Astrocyte (in vitro differentiated cells and primary cell): ENCODE measurements around the gene TRPC4AP. TPM values are rescaled to one million over a fixed set of nuclear protein-coding genes. Genes with fewer than 3 reads are reported as not detected.

Experiments
- DNase-seq: peaks from one replicate; pipeline ENCODE4 v3.0.0-alpha.2; 2010; ENCODE audit warnings: low read depth
- FAIRE-seq: peaks from 2 replicates; lab custom pipeline; 2011; peaks lifted over from hg19 to GRCh38; lab: Jason Lieb, UNC
- H2AFZ ChIP-seq: 2 replicates; pipeline ENCODE4 v1.6.0; 2012; ENCODE audit warnings: low read depth, low read length, inconsistent platforms
- H3K27ac ChIP-seq: 2 replicates; pipeline ENCODE4 v1.5.1; 2011; ENCODE audit warnings: low read depth, low read length, inconsistent platforms
- H3K27me3 ChIP-seq: 2 replicates; pipeline ENCODE4 v1.6.0; 2011; ENCODE audit warnings: low read length, inconsistent platforms; ENCODE audit not compliant: insufficient read depth
- H3K36me3 ChIP-seq: 2 replicates; pipeline ENCODE4 v1.5.1; 2011; ENCODE audit warnings: low read length, inconsistent platforms; ENCODE audit not compliant: insufficient read depth
- H3K4me1 ChIP-seq: 2 replicates; pipeline ENCODE4 v1.5.1; 2011; ENCODE audit warnings: low read length, inconsistent platforms; ENCODE audit not compliant: insufficient read depth
- H3K4me2 ChIP-seq: 2 replicates; pipeline ENCODE4 v1.6.0; 2012; ENCODE audit warnings: low read length, inconsistent platforms
- H3K4me3 ChIP-seq: 2 replicates; pipeline ENCODE4 v1.5.1; 2011; ENCODE audit warnings: low read depth, mild to moderate bottlenecking, low read length, inconsistent platforms; ENCODE audit not compliant: insufficient read depth
- H3K79me2 ChIP-seq: 2 replicates; pipeline ENCODE4 v1.6.0; 2012; ENCODE audit warnings: mild to moderate bottlenecking, low read length, inconsistent platforms; ENCODE audit not compliant: insufficient read depth
- H3K9ac ChIP-seq: 2 replicates; pipeline ENCODE4 v1.6.0; 2012; ENCODE audit warnings: mild to moderate bottlenecking, low read length, inconsistent platforms
- H3K9me3 ChIP-seq: 2 replicates; pipeline ENCODE4 v1.5.1; 2012; ENCODE audit warnings: low read depth, mild to moderate bottlenecking, low read length, inconsistent platforms; ENCODE audit not compliant: insufficient read depth
- H4K20me1 ChIP-seq: 2 replicates; pipeline ENCODE4 v1.6.0; 2012; ENCODE audit warnings: low read length, inconsistent platforms; ENCODE audit not compliant: insufficient read depth
- H3K27ac Mint-ChIP-seq: one replicate; pipeline ENCODE4 v1.8.0; 2021; ENCODE audit warnings: mild to moderate bottlenecking, mixed read lengths; ENCODE audit not compliant: unreplicated experiment
- H3K27me3 Mint-ChIP-seq: one replicate; pipeline ENCODE4 v1.8.0; 2021; ENCODE audit warnings: low read depth, mixed read lengths; ENCODE audit not compliant: unreplicated experiment
- H3K36me3 Mint-ChIP-seq: one replicate; pipeline ENCODE4 v1.8.0; 2021; ENCODE audit warnings: low read depth, mixed read lengths; ENCODE audit not compliant: unreplicated experiment
- H3K4me1 Mint-ChIP-seq: one replicate; pipeline ENCODE4 v1.8.0; 2021; ENCODE audit warnings: low read depth, mixed read lengths; ENCODE audit not compliant: unreplicated experiment
- H3K4me3 Mint-ChIP-seq: one replicate; pipeline ENCODE4 v1.8.0; 2021; ENCODE audit warnings: mild to moderate bottlenecking, moderate library complexity, mixed read lengths; ENCODE audit not compliant: unreplicated experiment
- H3K9me3 Mint-ChIP-seq: one replicate; pipeline ENCODE4 v1.8.0; 2021; ENCODE audit warnings: mild to moderate bottlenecking, mixed read lengths; ENCODE audit not compliant: unreplicated experiment
- EZH2 ChIP-seq: IDR thresholded peaks from 2 replicates; pipeline ENCODE4 v1.6.1; 2012; ENCODE audit warnings: mild to moderate bottlenecking, low read length, inconsistent platforms; ENCODE audit not compliant: insufficient read depth
- microRNA-seq: library from miRNA; unstranded; fragments of <30 nt; microRNA quantifications from one replicate; pipeline ENCODE4 v1.2.0, GENCODE V29; 2020
- total RNA-seq: library from RNA; stranded (reverse); gene quantifications from 2 replicates; pipeline ENCODE4 v1.2.1, GENCODE V29; 2021
- TF ChIP-seq, protein P1 (sequence below): IDR thresholded peaks from 2 replicates; pipeline ENCODE4 v1.5.1; 2011; ENCODE audit warnings: low read depth, mild to moderate bottlenecking, inconsistent platforms, low read length, moderate library complexity; ENCODE audit not compliant: insufficient read depth

TRPC4AP gene
- total RNA-seq, 1 donor from 2014 or later: 92.6 TPM

GRCh38 chr20:34953960-34954359, 138.6 kb downstream of the TRPC4AP start:
- peaks cover 6% of the 10 kb centered on the region for H3K27me3 Mint-ChIP-seq
- no peak overlapping the region for H3K27ac ChIP-seq
- H3K4me3 Mint-ChIP-seq: no peak overlapping the region
- peaks cover 11% of the 10 kb centered on the region for H3K79me2 ChIP-seq
- no peak overlapping the region for H3K4me3 ChIP-seq
- H3K4me2 ChIP-seq: no peak overlapping the region
- H3K36me3 Mint-ChIP-seq: peaks cover 9% of the 10 kb centered on the region
- H3K9me3 Mint-ChIP-seq: peaks cover 13% of the 10 kb centered on the region
- no peak overlapping the region for H2AFZ ChIP-seq
- TF ChIP-seq, protein P1, sequence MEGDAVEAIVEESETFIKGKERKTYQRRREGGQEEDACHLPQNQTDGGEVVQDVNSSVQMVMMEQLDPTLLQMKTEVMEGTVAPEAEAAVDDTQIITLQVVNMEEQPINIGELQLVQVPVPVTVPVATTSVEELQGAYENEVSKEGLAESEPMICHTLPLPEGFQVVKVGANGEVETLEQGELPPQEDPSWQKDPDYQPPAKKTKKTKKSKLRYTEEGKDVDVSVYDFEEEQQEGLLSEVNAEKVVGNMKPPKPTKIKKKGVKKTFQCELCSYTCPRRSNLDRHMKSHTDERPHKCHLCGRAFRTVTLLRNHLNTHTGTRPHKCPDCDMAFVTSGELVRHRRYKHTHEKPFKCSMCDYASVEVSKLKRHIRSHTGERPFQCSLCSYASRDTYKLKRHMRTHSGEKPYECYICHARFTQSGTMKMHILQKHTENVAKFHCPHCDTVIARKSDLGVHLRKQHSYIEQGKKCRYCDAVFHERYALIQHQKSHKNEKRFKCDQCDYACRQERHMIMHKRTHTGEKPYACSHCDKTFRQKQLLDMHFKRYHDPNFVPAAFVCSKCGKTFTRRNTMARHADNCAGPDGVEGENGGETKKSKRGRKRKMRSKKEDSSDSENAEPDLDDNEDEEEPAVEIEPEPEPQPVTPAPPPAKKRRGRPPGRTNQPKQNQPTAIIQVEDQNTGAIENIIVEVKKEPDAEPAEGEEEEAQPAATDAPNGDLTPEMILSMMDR: no peak
- TF ChIP-seq EZH2: no peak
- peaks cover 4% of the 10 kb centered on the region for H3K36me3 ChIP-seq
- H3K27me3 ChIP-seq: no peaks in the 10 kb centered on the region
- peaks cover 24% of the 10 kb centered on the region for H3K4me1 Mint-ChIP-seq
- FAIRE-seq (no peak), DNase-seq (no peak)
- H3K9ac ChIP-seq: no peak overlapping the region
- H3K4me1 ChIP-seq: peaks cover 17% of the 10 kb centered on the region
- H3K27ac Mint-ChIP-seq: no peak overlapping the region
- no peaks in the 10 kb centered on the region for H4K20me1 ChIP-seq
- no peaks in the 10 kb centered on the region for H3K9me3 ChIP-seq

DNA sequence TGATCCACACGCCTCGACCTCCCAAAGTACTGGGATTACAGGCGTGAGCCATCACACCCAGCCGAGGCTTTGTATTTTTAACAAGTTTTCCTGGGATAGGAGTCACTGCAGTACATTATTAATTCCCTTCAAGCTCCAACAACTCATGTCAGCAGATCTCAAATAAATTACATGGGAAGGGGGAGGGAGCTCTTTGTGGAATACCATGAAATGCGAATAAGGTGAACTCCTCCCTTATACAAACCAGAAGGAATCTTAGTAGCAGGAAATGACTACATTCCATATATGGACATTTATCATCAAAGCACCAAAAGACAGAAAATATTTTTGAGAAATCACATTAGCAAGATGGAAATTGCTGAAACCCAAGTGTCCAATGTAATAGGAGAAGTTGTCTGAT, 139.9 kb downstream of the TRPC4AP start:
- Mint-ChIP-seq H3K27ac (peak overlapping the region; percentile 72), H3K4me3 (peak overlapping the region; percentile 21), H3K36me3 (peaks cover 9% of the 10 kb centered on the region), H3K27me3 (peaks cover 3% of the 10 kb centered on the region), H3K9me3 (peaks cover 8% of the 10 kb centered on the region), H3K4me1 (peaks cover 24% of the 10 kb centered on the region)
- peaks cover 6% of the 10 kb centered on the region for H3K36me3 ChIP-seq
- TF ChIP-seq, protein P1: no peak
- TF ChIP-seq EZH2: no peak
- DNase-seq (peak; percentile 76), FAIRE-seq (no peak)
- H3K9me3 ChIP-seq: no peaks in the 10 kb centered on the region
- H3K4me1 ChIP-seq: peaks cover 17% of the 10 kb centered on the region
- no peak overlapping the region for H3K27ac ChIP-seq
- peak overlapping the region; percentile 4 for H3K4me2 ChIP-seq
- peaks cover 11% of the 10 kb centered on the region for H3K79me2 ChIP-seq
- no peak overlapping the region for H2AFZ ChIP-seq
- no peaks in the 10 kb centered on the region for H3K27me3 ChIP-seq
- no peak overlapping the region for H3K4me3 ChIP-seq
- H3K9ac ChIP-seq: no peak overlapping the region
- H4K20me1 ChIP-seq: no peaks in the 10 kb centered on the region

Small RNA genes lying within 50 kb of the gene (microRNA-seq; reads per million reads assigned to microRNA genes)
- gene MIR499A (not detected), gene MIR499B (not detected)

Other genes starting within 250 kb of the TRPC4AP start
- gene GGT7, start 220.0 kb downstream of the TRPC4AP start, total RNA-seq: 15.6 and 17.3 TPM in 2 replicates
- gene ACSS2, start 216.2 kb downstream of the TRPC4AP start, total RNA-seq: 16.9 and 18.7 TPM in 2 replicates
- 44.6 and 46.4 TPM in 2 replicates for gene GSS, start 137.0 kb downstream of the TRPC4AP start, total RNA-seq
- 0.05 and 0.11 TPM in 2 replicates for gene MYH7B, start 136.9 kb downstream of the TRPC4AP start, total RNA-seq
- 32.5 and 33.4 TPM in 2 replicates for gene EDEM2, start 54.5 kb upstream of the TRPC4AP start, total RNA-seq
- 36.2 and 39.5 TPM in 2 replicates for gene PROCR, start 79.3 kb upstream of the TRPC4AP start, total RNA-seq
- gene MMP24, start 133.9 kb upstream of the TRPC4AP start, total RNA-seq: 13.7 and 15.6 TPM in 2 replicates
- 79.8 and 86.5 TPM in 2 replicates for gene MMP24OS, start 185.3 kb upstream of the TRPC4AP start, total RNA-seq
- gene EIF6, start 192.0 kb upstream of the TRPC4AP start, total RNA-seq: 232 and 271 TPM in 2 replicates
- not detected in 2 replicates for gene FAM83C, start 199.6 kb upstream of the TRPC4AP start, total RNA-seq